Parathyroid adenoma (tissue), 2 donors: ENCODE measurements around the gene DCHS2.

ENCODE experiments used
- H2AFZ ChIP-seq: fragments of 300-600 bp; sonication (generic); one replicate; pipeline ENCODE4 v1.7.0; 2017; ENCODE audit warnings: antibody characterized with exemption, mild to moderate bottlenecking
- H3K27ac ChIP-seq: fragments of 300-600 bp; sonication (generic); one replicate; pipeline ENCODE4 v1.7.0; 2017
- H3K27me3 ChIP-seq: fragments of 300-600 bp; sonication (generic); one replicate; pipeline ENCODE4 v1.7.0; 2017; ENCODE audit warnings: low read length; ENCODE audit not compliant: control insufficient read depth, insufficient read depth
- H3K36me3 ChIP-seq: fragments of 300-600 bp; sonication (generic); one replicate; pipeline ENCODE4 v1.7.0; 2017; ENCODE audit warnings: low read length; ENCODE audit not compliant: control insufficient read depth, insufficient read depth
- H3K4me1 ChIP-seq: fragments of 300-600 bp; sonication (generic); one replicate; pipeline ENCODE4 v1.7.0; 2017; ENCODE audit warnings: control low read depth
- H3K4me2 ChIP-seq: fragments of 300-600 bp; sonication (generic); one replicate; pipeline ENCODE4 v1.7.0; 2017; ENCODE audit warnings: low read length
- H3K4me3 ChIP-seq: fragments of 300-600 bp; sonication (generic); one replicate; pipeline ENCODE4 v1.7.0; 2017; ENCODE audit warnings: low read depth, low read length
- H3K79me2 ChIP-seq: fragments of 300-600 bp; sonication (generic); one replicate; pipeline ENCODE4 v1.7.0; 2017; ENCODE audit warnings: control low read depth
- H3K9ac ChIP-seq: fragments of 300-600 bp; sonication (generic); one replicate; pipeline ENCODE4 v1.7.0; 2017; ENCODE audit warnings: mild to moderate bottlenecking
- H3K9me3 ChIP-seq: fragments of 300-600 bp; sonication (generic); one replicate; pipeline ENCODE4 v1.7.0; 2017; ENCODE audit warnings: low read length; ENCODE audit not compliant: control insufficient read depth
- TF ChIP-seq, protein P1 (sequence below): fragments of 300-600 bp; sonication (generic); IDR thresholded peaks from one replicate; pipeline ENCODE4 v1.7.0; 2017; ENCODE audit warnings: antibody characterized with exemption, mild to moderate bottlenecking
- donor health status: primary hyperparathyroidism.

Gene DCHS2

DNA sequence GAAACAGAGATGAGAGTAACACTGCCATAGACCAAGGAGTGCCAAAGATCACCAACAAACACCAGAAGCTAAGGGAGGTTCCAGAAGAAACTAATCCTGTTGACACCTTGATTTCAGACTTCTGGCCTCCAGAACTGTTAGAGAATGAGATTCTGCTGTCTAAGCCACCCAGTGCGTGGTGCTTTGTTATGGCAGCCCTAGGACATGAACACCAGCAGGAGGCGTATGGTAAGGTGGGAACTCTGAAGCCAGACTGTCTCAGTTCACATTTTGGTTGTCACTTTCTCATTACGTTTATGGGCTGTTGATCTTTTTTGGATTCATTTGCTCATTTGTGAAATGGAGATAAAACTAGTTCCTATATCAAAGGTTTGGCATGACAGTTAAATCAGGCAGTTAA lies 142.9 kb downstream of the DCHS2 start:
- Histone ChIP-seq H2AFZ (no peak overlapping the region), H3K36me3 (no peaks in the 10 kb centered on the region), H3K27ac (no peak overlapping the region), H3K4me1 (no peaks in the 10 kb centered on the region), H3K4me2 (no peak overlapping the region), H3K27me3 (no peaks in the 10 kb centered on the region), H3K9me3 (no peaks in the 10 kb centered on the region), H3K79me2 (no peaks in the 10 kb centered on the region), H3K9ac (no peak overlapping the region), H3K4me3 (no peak overlapping the region)
- TF ChIP-seq, protein P1, sequence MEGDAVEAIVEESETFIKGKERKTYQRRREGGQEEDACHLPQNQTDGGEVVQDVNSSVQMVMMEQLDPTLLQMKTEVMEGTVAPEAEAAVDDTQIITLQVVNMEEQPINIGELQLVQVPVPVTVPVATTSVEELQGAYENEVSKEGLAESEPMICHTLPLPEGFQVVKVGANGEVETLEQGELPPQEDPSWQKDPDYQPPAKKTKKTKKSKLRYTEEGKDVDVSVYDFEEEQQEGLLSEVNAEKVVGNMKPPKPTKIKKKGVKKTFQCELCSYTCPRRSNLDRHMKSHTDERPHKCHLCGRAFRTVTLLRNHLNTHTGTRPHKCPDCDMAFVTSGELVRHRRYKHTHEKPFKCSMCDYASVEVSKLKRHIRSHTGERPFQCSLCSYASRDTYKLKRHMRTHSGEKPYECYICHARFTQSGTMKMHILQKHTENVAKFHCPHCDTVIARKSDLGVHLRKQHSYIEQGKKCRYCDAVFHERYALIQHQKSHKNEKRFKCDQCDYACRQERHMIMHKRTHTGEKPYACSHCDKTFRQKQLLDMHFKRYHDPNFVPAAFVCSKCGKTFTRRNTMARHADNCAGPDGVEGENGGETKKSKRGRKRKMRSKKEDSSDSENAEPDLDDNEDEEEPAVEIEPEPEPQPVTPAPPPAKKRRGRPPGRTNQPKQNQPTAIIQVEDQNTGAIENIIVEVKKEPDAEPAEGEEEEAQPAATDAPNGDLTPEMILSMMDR: no peak

DNA sequence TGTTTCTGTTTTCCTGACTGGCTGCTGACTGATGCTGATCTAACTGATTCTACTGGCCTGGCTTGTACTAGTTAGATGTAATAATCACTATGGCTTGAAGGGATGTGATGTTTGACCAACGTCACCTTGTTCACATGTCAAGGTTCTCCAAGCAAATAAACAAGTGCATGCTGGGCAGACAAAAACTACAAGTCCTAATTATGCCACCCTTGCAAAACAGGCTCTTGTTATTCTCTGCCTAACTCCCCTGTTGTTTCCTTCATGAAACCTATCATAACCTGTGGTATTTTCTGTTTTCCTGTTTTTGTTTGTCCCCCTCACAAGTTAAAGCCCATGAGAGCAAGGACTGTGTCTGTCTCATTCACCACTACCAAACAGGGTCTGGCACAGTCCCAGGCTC lies 146.2 kb downstream of the DCHS2 start:
- H3K9ac ChIP-seq: no peak overlapping the region
- H3K4me1 ChIP-seq: no peaks in the 10 kb centered on the region
- H3K4me2 ChIP-seq: no peak overlapping the region

DNA sequence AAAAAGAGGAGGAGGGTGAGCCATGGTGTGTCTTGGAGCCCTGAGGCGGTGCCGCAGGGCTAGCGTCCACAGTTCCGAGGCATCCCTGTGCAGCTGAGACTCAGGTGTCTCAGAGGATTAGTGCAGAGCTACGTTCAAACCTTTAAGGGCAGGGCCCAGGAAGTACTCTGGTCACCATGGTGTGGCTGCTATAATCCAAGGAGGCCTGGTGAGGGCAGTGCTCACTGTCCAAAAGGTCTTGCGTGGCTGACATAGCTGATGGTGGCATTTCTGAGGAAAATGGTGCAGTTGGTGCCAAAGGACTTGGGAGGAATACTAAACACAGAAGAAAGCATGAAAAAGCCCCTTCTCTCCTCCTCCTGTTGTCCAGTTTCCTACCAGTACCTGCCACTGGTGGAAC lies 146.9 kb downstream of the DCHS2 start:
- no peaks in the 10 kb centered on the region for H3K4me1 ChIP-seq

More for the DNA sequence above, 146.2 kb downstream of the DCHS2 start:
- TF ChIP-seq, protein P1: no peak
- Histone ChIP-seq H3K4me3 (no peak overlapping the region), H3K36me3 (no peaks in the 10 kb centered on the region), H3K27me3 (no peaks in the 10 kb centered on the region), H3K79me2 (no peaks in the 10 kb centered on the region), H3K9me3 (no peaks in the 10 kb centered on the region), H3K27ac (no peak overlapping the region), H2AFZ (no peak overlapping the region)

DNA sequence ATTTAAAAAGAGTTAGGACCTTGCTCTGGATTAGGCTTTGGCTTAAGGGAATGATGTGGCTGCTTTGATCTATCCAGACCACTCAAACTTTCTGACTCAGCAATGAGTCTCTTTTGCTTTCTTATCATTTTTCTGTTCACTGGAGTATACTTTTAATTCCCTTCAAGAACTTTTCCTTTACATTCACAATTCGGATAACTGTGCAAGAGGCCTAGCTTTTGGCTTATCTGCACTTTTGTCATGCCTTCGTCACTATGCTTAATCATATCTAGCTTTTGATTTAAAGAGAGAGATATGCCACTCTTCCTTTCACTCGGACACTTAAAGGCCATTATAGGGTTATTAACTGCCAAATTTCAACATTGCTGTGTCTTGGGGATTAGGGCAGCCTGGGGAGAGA lies 147.9 kb downstream of the DCHS2 start:
- Histone ChIP-seq H3K36me3 (no peaks in the 10 kb centered on the region), H3K27ac (no peak overlapping the region), H3K4me2 (no peak overlapping the region), H3K4me3 (no peak overlapping the region), H3K27me3 (no peaks in the 10 kb centered on the region), H3K9ac (no peak overlapping the region), H3K4me1 (no peaks in the 10 kb centered on the region), H2AFZ (no peak overlapping the region), H3K79me2 (no peaks in the 10 kb centered on the region), H3K9me3 (no peaks in the 10 kb centered on the region)
- TF ChIP-seq, protein P1: no peak

More for the DNA sequence above, 146.9 kb downstream of the DCHS2 start:
- Histone ChIP-seq H3K4me2 (no peak overlapping the region), H3K79me2 (no peaks in the 10 kb centered on the region), H3K36me3 (no peaks in the 10 kb centered on the region), H2AFZ (no peak overlapping the region), H3K27ac (no peak overlapping the region), H3K9me3 (no peaks in the 10 kb centered on the region), H3K4me3 (no peak overlapping the region), H3K9ac (no peak overlapping the region), H3K27me3 (no peaks in the 10 kb centered on the region)
- TF ChIP-seq, protein P1: no peak

DNA sequence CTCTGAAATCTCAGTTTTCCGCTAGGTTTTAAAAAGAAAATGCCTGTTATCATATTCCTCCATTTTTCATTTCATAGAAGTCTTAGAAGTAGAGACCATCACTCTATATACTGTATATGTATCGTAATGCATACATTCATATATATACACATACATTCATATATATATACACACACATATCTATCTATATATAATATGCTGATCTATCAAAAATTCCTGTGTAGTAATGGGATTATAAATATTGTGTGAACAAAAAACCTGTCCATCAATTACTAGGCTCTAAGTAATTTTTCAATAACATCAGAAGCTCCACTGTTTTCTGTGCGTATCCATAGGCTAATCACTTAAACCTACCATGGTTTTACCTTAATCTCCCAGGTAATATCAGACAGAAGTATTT lies 150.2 kb downstream of the DCHS2 start:
- H3K27ac ChIP-seq: no peak overlapping the region
- no peaks in the 10 kb centered on the region for H3K27me3 ChIP-seq
- TF ChIP-seq, protein P1: no peak
- H3K4me1 ChIP-seq: no peaks in the 10 kb centered on the region
- no peaks in the 10 kb centered on the region for H3K9me3 ChIP-seq
- H3K79me2 ChIP-seq: no peaks in the 10 kb centered on the region
- no peak overlapping the region for H3K9ac ChIP-seq
- no peak overlapping the region for H3K4me2 ChIP-seq
- H3K4me3 ChIP-seq: no peak overlapping the region
- H2AFZ ChIP-seq: no peak overlapping the region
- H3K36me3 ChIP-seq: no peaks in the 10 kb centered on the region
